ENCODE data around the gene BLCAP.
"Not testable (repeated sequence)": the region's sequence is repeated elsewhere in the genome, so short reads cannot be mapped to it uniquely, and the experiment has no call there.

BLCAP gene

GRCh38 chr20:37559312-37560027 is 31.8 kb upstream of the BLCAP start:
- Histone ChIP-seq H3K9me3 (no peaks in the 10 kb centered on the region), H3K27me3 (no peaks in the 10 kb centered on the region), H3K4me1 (no peaks in the 10 kb centered on the region), H3K36me3 (no peaks in the 10 kb centered on the region), H3K4me3 (ENCODE audit: low read depth, low read length) (no peak overlapping the region)
- DNase-seq, result no peak
- no peak for TF ChIP-seq CTCF (IDR thresholded peaks at IDR 0.05; ENCODE audit: low read depth, low read length)

GRCh38 chr20:37558779-37559178 is 31.1 kb upstream of the BLCAP start:
- Histone ChIP-seq H3K9me3 (no peaks in the 10 kb centered on the region), H3K27me3 (no peaks in the 10 kb centered on the region), H3K36me3 (no peaks in the 10 kb centered on the region), H3K4me3 (ENCODE audit: low read depth, low read length) (no peak overlapping the region), H3K4me1 (no peaks in the 10 kb centered on the region)
- TF ChIP-seq CTCF (IDR thresholded peaks at IDR 0.05; ENCODE audit: low read depth, low read length), result no peak
- no peak for DNase-seq

GRCh38 chr20:37558306-37558705 is 30.6 kb upstream of the BLCAP start:
- no peak for TF ChIP-seq CTCF (IDR thresholded peaks at IDR 0.05; ENCODE audit: low read depth, low read length)
- Histone ChIP-seq H3K36me3 (no peaks in the 10 kb centered on the region), H3K4me3 (ENCODE audit: low read depth, low read length) (no peak overlapping the region), H3K27me3 (no peaks in the 10 kb centered on the region), H3K4me1 (no peaks in the 10 kb centered on the region), H3K9me3 (no peaks in the 10 kb centered on the region)
- DNase-seq, result no peak

- no peaks in the 10 kb centered on the region for H3K36me3 ChIP-seq
- no peak overlapping the region for H3K4me3 ChIP-seq (ENCODE audit: low read depth, low read length)
- no peaks in the 10 kb centered on the region for H3K4me1 ChIP-seq
- no peaks in the 10 kb centered on the region for H3K9me3 ChIP-seq
- no peak for DNase-seq
- no peaks in the 10 kb centered on the region for H3K27me3 ChIP-seq
- TF ChIP-seq CTCF (IDR thresholded peaks at IDR 0.05; ENCODE audit: low read depth, low read length), result no peak
These were observed 28.9 kb upstream of the BLCAP start for GRCh38 chr20:37556538-37556937.

- not testable (repeated sequence) for H3K27me3 ChIP-seq; H3K4me3 ChIP-seq (ENCODE audit: low read depth, low read length); H3K4me1 ChIP-seq; DNase-seq; H3K9me3 ChIP-seq; H3K36me3 ChIP-seq
These were observed 27.1 kb upstream of the BLCAP start for GRCh38 chr20:37554721-37555298.

- Histone ChIP-seq H3K27me3 (no peaks in the 10 kb centered on the region), H3K36me3 (no peaks in the 10 kb centered on the region), H3K9me3 (no peaks in the 10 kb centered on the region), H3K4me1 (no peaks in the 10 kb centered on the region), H3K4me3 (ENCODE audit: low read depth, low read length) (no peak overlapping the region)
- TF ChIP-seq CTCF (IDR thresholded peaks at IDR 0.05; ENCODE audit: low read depth, low read length), result no peak
- no peak for DNase-seq
These were observed 24.7 kb upstream of the BLCAP start for GRCh38 chr20:37552415-37552814.

- not testable (repeated sequence) for H3K9me3 ChIP-seq; H3K4me3 ChIP-seq (ENCODE audit: low read depth, low read length); H3K36me3 ChIP-seq; H3K27me3 ChIP-seq; H3K4me1 ChIP-seq; DNase-seq
These were observed 24.0 kb upstream of the BLCAP start for GRCh38 chr20:37551660-37552059.

- not testable (repeated sequence) for H3K27me3 ChIP-seq; H3K36me3 ChIP-seq; H3K4me3 ChIP-seq (ENCODE audit: low read depth, low read length); H3K9me3 ChIP-seq; H3K4me1 ChIP-seq; DNase-seq
These were observed 22.6 kb upstream of the BLCAP start for GRCh38 chr20:37550101-37550920.

Data from BE2C (cell line).